ENCODE data around the gene ABCC2.
A peak's percentile ranks its signal among the peaks of the same experiment; 100 is the strongest.
"Not testable (repeated sequence)": the region's sequence is repeated elsewhere in the genome, so short reads cannot be mapped to it uniquely, and the experiment has no call there.

ABCC2 gene

GRCh38 chr10:99809931-99810615, 27.6 kb downstream of the ABCC2 start:
- no peak for DNase-seq

- no peak for DNase-seq
These were observed 29.7 kb downstream of the ABCC2 start for GRCh38 chr10:99812177-99812576.

- DNase-seq, result no peak
These were observed 31.7 kb downstream of the ABCC2 start for GRCh38 chr10:99814143-99814542.

DNA sequence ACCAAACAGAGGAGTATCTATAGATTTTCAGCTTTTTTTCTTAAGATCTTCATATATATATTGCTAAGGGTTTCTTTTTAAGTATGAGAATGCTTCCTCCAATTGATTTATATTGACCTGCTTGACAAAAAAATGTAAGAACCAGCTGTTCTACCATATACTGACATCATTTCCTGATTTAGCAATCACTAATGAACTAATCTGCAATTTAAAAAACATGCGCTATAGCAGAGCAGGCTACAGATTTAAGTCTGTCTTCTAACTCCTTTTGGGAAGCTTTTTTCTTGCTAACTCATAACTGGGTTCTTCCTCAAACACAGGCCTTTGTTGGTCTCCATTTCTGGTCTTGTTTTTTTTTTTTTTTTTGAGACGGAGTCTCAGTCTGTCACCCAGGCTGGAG, 33.2 kb downstream of the ABCC2 start:
- DNase-seq, result no peak

- DNase-seq, result no peak
These were observed 45.5 kb downstream of the ABCC2 start for GRCh38 chr10:99827936-99828335.

- DNase-seq, result no peak
These were observed 46.0 kb downstream of the ABCC2 start for GRCh38 chr10:99828464-99828863.

DNA sequence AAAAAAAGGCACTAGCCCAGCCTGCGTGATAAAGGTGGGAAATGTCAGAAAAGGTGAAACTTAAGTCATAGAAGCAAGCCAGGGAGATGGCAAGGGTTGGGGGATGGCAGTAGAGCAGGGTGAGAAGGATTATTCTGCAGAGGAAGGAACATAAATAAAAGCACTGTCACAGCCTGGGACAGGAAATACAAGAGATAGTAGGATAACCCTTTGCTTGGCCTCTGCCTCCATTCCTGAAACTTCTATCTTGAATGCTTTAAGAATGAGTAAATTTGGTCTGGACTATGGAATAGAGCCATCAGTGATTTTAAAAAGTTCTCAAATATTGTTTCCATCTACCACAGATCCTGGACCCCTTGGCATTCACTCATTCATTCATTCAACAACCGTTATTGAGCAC, 50.0 kb downstream of the ABCC2 start:
- no peak for DNase-seq

GRCh38 chr10:99834410-99834809, 52.0 kb downstream of the ABCC2 start:
- DNase-seq, result no peak

- no peak for DNase-seq
These were observed 53.5 kb downstream of the ABCC2 start for GRCh38 chr10:99835947-99836346.

- DNase-seq, result no peak
These were observed 54.3 kb downstream of the ABCC2 start for GRCh38 chr10:99836711-99837110.

DNA sequence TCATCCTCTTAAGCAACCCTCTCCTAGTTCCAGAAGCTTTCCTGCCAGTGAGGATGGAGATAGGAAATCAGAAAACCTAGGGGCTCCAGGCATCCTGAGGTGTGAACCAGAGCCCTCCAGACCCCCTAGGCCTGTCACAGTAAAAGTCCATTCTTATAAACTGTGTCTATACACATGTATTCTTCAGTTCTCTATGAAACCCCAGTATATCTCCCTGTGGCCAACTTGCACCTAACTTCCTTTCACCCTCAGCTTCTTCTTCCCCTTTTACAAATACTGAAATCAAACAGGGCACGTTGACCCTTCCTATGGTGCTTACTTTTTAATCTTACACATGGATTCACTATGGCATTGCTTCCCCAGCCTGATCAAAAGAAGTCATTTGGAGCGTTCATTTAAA, 58.4 kb downstream of the ABCC2 start:
- not testable (repeated sequence) for DNase-seq

DNA sequence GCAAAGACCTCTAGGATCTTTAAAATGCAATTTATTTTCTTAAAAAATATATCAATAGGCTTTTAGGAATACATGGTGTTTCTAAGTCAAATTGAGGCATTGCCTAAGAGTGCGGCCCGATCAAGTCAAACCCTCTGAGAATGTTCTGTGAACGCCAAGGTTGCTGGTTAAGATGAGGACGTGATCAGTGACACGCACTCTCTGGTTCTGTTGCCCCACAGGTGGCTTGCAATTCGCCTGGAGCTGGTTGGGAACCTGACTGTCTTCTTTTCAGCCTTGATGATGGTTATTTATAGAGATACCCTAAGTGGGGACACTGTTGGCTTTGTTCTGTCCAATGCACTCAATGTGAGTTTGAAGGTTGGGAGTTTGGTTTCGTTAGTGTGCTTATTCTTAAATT, 59.3 kb downstream of the ABCC2 start:
- DNase-seq, result no peak

DNA sequence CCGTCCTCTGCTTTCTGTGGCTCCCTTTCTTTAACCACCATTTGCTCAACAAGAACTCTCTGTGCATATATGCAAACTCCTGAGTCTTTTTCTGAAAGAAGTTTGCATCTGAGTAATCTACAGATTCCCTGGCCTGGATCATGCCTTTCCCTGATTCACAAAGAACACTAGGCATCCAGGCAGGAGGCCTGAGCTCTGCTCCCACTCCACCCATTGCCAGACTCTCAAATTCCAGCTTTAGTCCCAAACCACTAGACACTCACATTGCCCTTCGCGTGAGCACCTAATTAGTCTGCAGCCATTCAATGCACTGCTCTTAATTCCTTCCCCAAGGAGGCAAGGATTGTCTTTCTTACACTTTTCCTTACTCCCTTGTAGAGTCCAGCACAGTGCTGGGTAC, 60.9 kb downstream of the ABCC2 start:
- no peak for DNase-seq

DNA sequence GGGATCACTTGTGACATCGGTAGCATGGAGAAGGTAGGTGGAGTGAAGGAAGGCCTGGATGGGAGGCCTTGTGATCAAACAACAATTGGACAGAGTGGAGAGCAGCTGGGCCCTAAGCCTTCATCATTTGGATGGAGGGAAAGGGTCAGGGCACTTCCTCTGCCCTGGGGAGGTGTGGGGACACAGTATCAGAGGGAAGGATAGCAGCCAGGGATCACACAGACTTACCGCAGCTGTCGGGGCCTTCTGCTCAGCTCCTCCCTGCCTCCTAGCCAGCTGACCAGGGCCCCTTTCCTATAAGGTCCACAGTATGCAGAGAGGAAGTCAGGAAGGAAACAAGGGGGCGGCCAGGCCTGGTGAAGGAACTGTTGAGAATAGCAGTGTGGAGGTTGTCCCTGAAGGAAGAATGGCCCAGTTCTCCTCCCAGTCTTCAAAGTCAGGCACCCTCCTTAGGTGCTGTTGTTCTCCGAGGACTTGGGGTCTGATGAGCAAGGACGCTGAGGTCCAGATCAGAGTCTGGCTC, 62.1 kb downstream of the ABCC2 start:
- DNase-seq, result no peak

DNA sequence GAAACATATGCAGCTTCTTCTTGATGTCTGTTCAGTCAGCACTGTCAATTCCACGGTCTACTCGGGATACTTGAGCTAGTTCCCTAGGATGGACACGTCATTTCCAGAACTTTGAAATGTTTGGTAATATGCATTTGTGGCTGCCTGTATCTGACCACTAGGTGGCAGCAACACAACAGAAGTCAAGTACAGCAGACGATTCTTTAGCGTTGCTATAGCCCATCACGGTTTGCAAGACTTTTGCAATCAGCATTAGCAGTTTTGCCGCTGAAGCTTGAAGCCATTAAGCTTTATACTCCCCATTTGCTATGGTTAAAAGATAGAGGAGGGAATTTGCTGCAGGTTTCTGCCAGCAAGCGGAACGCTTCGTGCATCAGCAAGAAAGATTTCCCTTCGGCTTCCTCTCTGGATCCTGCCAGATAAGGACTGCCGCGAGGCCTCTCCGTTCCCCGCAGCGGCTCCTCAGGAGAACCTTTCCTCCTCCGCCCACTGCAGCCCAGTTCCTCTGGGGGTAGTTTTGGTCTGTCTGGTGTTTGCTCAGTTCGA, 63.5 kb downstream of the ABCC2 start:
- DNase-seq, result peak; percentile 6 to 38 (median 28)

- DNase-seq, result no peak
These were observed 66.6 kb downstream of the ABCC2 start for GRCh38 chr10:99849057-99849456.

GRCh38 chr10:99849536-99849935, 67.1 kb downstream of the ABCC2 start:
- no peak for DNase-seq

DNA sequence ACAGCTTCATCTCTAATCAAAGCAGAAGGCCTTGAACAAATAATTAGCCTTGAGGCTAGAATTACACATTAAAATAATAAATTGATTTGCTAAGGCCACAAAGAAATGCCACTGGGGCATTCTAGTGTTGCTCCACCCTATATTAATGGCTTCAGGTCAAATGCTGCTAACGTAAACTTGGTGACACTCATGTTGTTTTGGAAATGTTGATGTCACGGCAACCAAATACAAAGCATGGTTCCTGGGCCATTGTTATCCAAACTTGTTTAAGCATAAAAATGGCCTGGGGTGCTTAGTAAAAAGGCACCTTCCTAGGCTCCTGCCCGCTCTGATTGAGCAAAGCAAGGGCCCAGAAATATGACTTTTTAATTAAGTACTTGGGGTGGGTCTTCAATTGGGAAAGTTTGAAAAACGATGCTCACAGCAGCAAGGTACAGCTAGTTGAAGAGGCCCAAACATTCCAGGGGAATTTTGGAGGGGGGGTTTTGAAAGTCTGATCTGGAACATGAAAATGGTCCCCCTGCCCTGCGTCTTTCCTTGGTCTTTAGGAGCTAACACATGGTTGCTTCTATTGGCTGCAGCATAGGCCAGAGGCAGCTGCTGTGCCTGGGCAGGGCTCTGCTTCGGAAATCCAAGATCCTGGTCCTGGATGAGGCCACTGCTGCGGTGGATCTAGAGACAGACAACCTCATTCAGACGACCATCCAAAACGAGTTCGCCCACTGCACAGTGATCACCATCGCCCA, 67.8 kb downstream of the ABCC2 start:
- no peak for DNase-seq

DNA sequence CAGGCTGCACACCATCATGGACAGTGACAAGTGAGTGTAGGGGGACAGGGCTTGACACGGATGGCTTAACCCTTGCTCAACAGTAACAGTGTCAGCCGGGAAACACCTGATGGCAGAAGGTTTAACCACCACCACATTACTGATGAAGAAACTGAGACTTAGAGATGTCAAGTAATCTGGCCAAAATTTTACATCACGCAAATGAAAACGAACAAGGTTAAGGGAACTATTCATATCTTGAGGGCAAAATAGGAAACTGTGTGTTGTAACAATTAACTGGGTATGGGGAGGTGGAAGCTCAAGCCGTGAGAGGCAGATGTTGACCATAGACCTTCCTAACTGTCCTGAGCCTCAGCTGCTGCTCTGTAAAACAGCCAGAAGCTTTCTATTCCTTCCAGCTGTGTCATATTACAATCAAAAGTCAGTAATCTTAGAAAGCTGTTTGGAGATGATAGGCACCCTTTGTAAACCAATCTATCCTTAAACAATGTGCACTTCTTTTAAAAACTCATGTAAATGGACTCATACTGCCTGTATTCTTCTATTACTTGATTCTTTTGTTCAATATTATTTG, 68.4 kb downstream of the ABCC2 start:
- no peak for DNase-seq

DNA sequence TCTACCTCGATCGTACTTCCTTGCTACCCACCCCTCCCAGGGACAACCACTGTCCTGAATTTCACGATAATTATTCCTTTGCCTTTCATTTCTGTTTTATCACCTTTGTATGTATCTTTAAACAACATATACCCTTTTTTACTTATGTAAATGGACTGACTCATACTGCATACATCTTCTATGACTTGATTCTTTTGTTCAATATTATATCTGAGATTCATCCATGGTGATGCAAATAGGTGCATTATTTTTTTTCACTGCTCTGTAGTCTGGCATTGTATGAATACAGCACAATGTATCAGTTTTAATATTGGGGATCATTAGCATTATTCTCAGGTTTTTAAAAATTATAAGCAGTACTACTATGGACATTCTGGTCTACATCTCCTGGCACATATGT, 69.4 kb downstream of the ABCC2 start:
- no peak for DNase-seq

DNA sequence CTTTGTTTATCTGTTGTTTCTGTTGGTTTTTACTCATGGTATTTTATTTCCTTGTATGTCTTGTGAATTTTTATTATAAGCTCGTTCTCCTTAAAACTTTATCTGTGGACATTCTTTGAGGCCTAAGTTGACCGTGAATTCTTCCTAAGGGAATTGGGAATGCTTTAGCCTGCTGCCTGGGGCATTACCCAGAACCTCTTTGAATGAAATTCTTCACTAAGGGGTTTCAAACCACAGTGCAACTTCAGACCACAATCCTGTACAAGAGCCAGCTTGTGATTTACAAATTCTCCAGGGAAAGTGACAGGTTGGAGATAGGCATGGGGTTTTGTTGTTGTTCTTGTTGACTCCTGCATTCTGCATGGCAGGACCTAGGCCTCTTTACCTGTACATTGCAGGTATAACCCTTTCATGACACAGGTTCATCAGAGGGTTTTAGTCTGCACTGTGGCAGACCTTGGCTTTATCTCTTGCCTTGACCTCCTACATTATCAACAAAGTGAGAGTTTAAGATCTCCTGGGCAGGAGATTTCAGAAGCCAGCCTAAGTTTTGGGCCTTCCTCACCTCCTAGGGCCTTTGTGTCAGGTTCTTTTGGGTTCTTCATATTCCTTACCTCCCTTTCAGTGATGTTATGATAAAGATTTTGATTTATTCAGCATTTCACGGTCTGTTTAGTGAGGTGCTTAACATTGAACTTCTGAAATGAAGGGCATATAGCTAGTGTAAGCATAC, 70.2 kb downstream of the ABCC2 start:
- DNase-seq, result no peak

DNA sequence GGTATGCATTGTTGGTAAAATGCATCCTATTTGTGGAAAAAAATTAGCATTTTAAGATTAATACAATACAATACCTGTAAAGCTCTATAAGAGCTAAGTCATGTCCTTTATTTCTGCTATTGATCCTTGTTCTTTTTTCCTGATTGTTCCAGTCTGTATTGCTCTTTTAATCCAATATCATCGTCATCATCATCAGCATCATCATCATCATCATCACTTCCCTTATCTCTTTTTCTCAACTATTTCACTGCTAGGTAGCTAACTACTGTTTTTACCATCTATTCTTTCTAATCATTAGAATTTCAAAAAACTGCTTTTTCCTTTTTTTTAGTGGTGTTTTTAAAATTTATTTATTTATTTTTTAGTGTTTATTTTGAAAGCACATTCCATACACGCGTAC, 71.2 kb downstream of the ABCC2 start:
- no peak for DNase-seq

- DNase-seq, result no peak
These were observed 72.4 kb downstream of the ABCC2 start for GRCh38 chr10:99854860-99855259.

Data from activated naive CD4-positive, alpha-beta T cell (primary cell).